HepG2 (cell line): Measurements from ENCODE around the gene MICAL3. TPM values are rescaled to one million over a fixed set of nuclear protein-coding genes. Genes with fewer than 3 reads are reported as not detected.

Experiments
- ATAC-seq: fragments of 200-7000 bp; cut with Tn5 transposase; 3 replicates; pipeline ENCODE4 v1.9.1; 2020; ENCODE audit warnings: mild to moderate bottlenecking, moderate library complexity
- BruUV-seq: library from RNA; stranded (reverse); fragments of 400-500 nt; replicated peaks from 2 replicates; lab custom pipeline; 2021; lab: Mats Ljungman, UMichigan
- CTCF ChIA-PET: fragments of 300-600 bp; formaldehyde crosslinking; extraction: SDS; loops from one replicate; lab custom pipeline; 2021; ENCODE audit warnings: low total read pairs, inconsistent platforms, low intra/inter-chr PET ratio; lab: Yijun Ruan, JAX
- POLR2A ChIA-PET: fragments of 350-600 bp; sonication (Branson Sonifier 250); formaldehyde crosslinking; loops from one replicate; lab custom pipeline; 2020; ENCODE audit warnings: antibody characterized with exemption, inconsistent platforms; lab: Yijun Ruan, JAX
- DNase-seq: peaks from one replicate; pipeline ENCODE4 v3.0.0-alpha.2; 2015; ENCODE audit warnings: low spot score
- FAIRE-seq: peaks from 3 replicates; lab custom pipeline; 2011; peaks lifted over from hg19 to GRCh38; lab: Jason Lieb, UNC
- H2AFZ ChIP-seq: one replicate; pipeline ENCODE4 v1.6.1; 2011; ENCODE audit warnings: low read length, inconsistent platforms
- H3K27ac ChIP-seq: fragments of 300-600 bp; 3 replicates; pipeline ENCODE4 v1.8.0; 2011; ENCODE audit warnings: mixed run types, mild to moderate bottlenecking, mixed read lengths, low read length, inconsistent platforms; ENCODE audit not compliant: insufficient read depth; ENCODE audit errors: extremely low read length
- H3K27me3 ChIP-seq, 2 experiments: fragments of 200-600 bp in 1 of 2; 2 replicates in 1 of 2; 3 replicates in 1 of 2; pipeline versions ENCODE4 v1.6.0 to v1.8.0; 2011; ENCODE audit warnings: low read length in 2 of 2, mild to moderate bottlenecking in 2 of 2, moderate library complexity in 2 of 2, inconsistent platforms in 1 of 2; ENCODE audit not compliant: insufficient read depth in 2 of 2, control insufficient read depth in 1 of 2
- H3K36me3 ChIP-seq, 2 experiments: fragments of 200-600 bp in 1 of 2; replicated peaks in 1 of 2; 2 replicates in 1 of 2; 3 replicates in 1 of 2; pipeline versions ENCODE4 v1.5.1 to v1.8.0; 2011; ENCODE audit warnings: low read length in 2 of 2, inconsistent platforms in 1 of 2; ENCODE audit not compliant: insufficient read depth in 2 of 2, control insufficient read depth in 1 of 2
- H3K4me1 ChIP-seq: 2 replicates; pipeline ENCODE4 v1.5.1; 2012; ENCODE audit warnings: low read length, inconsistent platforms; ENCODE audit not compliant: insufficient read depth
- H3K4me2 ChIP-seq: 2 replicates; pipeline ENCODE4 v1.6.0; 2011; ENCODE audit warnings: low read depth, low read length, inconsistent platforms
- H3K4me3 ChIP-seq, 3 experiments: fragments of 200-600 bp in 1 of 3; sonication (generic), shearing (Covaris generic) in 1 of 3; replicated peaks in 1 of 3; 2 replicates each; pipeline ENCODE4 v1.5.1; 2011 to 2016; ENCODE audit warnings: low read length in 3 of 3, inconsistent platforms in 2 of 3, low read depth in 2 of 3, mild to moderate bottlenecking in 2 of 3, control low read depth in 1 of 3, mixed read lengths in 1 of 3; ENCODE audit not compliant: insufficient read depth in 1 of 3
- H3K79me2 ChIP-seq: one replicate; pipeline ENCODE4 v1.6.1; 2011; ENCODE audit warnings: low read length, inconsistent platforms; ENCODE audit not compliant: insufficient read depth
- H3K9ac ChIP-seq: 2 replicates; pipeline ENCODE4 v1.6.0; 2011; ENCODE audit warnings: mild to moderate bottlenecking, low read depth, low read length, inconsistent platforms; ENCODE audit not compliant: insufficient read depth
- H3K9me3 ChIP-seq: 2 replicates; pipeline ENCODE4 v1.5.1; 2012; ENCODE audit warnings: mild to moderate bottlenecking, low read length
- H4K20me1 ChIP-seq: 2 replicates; pipeline ENCODE4 v1.6.0; 2011; ENCODE audit warnings: inconsistent platforms, mild to moderate bottlenecking, low read length, moderate library complexity; ENCODE audit not compliant: insufficient read depth
- AGO1 ChIP-seq: fragments of 200-400 bp; formaldehyde crosslinking; IDR thresholded peaks from 2 replicates; pipeline ENCODE4 v1.6.1; 2017; ENCODE audit warnings: mild to moderate bottlenecking, low read depth, low read length, moderate library complexity; ENCODE audit not compliant: poor library complexity, severe bottlenecking
- JUN ChIP-seq: sonication (generic); formaldehyde crosslinking; IDR thresholded peaks from 2 replicates; pipeline ENCODE4 v1.4.0; 2020; ENCODE audit warnings: mild to moderate bottlenecking, missing genetic modification reagents
- RXRB ChIP-seq: IDR thresholded peaks from 2 replicates; pipeline ENCODE4 v1.6.1; 2016; ENCODE audit warnings: borderline replicate concordance, missing genetic modification reagents, missing compliant biosample characterization
- SRY ChIP-seq: sonication (generic); formaldehyde crosslinking; IDR thresholded peaks from 2 replicates; pipeline ENCODE4 v1.8.0; 2022; ENCODE audit warnings: mild to moderate bottlenecking, missing genetic modification reagents
- WGBS: methylation state at CpG from one replicate; pipeline ENCODE4 v1.1.6; 2017; ENCODE audit warnings: low lambda C conversion rate; 5-methylcytosine and 5-hydroxymethylcytosine counted together
- in situ Hi-C: cut with HindIII; loops from 2 replicates; pipeline ENCODE4 v1.10.0; 2017; ENCODE audit warnings: low pct_unique_long_range_greater_than_20kb; ENCODE audit not compliant: extremely low pct_ligation_motif_present
- intact Hi-C: fragments of 100-400 bp; cut with micrococcal nuclease; formaldehyde crosslinking; loops from one replicate; pipeline ENCODE4 v1.10.0; 2022; ENCODE audit not compliant: unreplicated experiment
- polyA plus RNA-seq, 8 experiments: library from polyadenylated mRNA; depleted of rRNA in 3 of 8; stranded (reverse) in 7 of 8; unstranded in 1 of 8; fragments of >200 nt; fragmentation: Illumina TruSeq in 4 of 8; extraction: Trizol in 4 of 8; gene quantifications; 2 replicates each; pipeline versions ENCODE4 v1.2.1 to v1.2.3, GENCODE V29; 2011 to 2016; ENCODE audit warnings: low read depth in 4 of 8, missing spikeins in 1 of 8, mixed read lengths in 1 of 8; ENCODE audit not compliant: insufficient read depth in 1 of 8
- total RNA-seq, 5 experiments: library from RNA; depleted of rRNA; stranded (reverse); fragments of >200 nt; fragmentation: Illumina TruSeq; extraction: Trizol; gene quantifications; 2 replicates each; pipeline ENCODE4 v1.2.3, GENCODE V29; 2016; ENCODE audit warnings: low read depth in 1 of 5
- TF ChIP-seq, protein P1 (sequence below), 2 experiments: sonication (generic) in 1 of 2; formaldehyde crosslinking in 1 of 2; IDR thresholded peaks; 2 replicates each; pipeline versions ENCODE4 v1.4.0 to v1.6.1; 2016 to 2020; ENCODE audit warnings: borderline replicate concordance in 1 of 2, low read depth in 1 of 2, mild to moderate bottlenecking in 1 of 2, missing genetic modification reagents in 1 of 2
- TF ChIP-seq, protein P2 (sequence below): IDR thresholded peaks from 2 replicates; pipeline ENCODE4 v1.6.1; 2016

MICAL3 gene
- total and polyA plus RNA-seq, 2 of the 13 experiments (the other 11 are each of a cell fraction or from before 2014, with no cell fraction given): 5.3 to 12.5 TPM

DNA sequence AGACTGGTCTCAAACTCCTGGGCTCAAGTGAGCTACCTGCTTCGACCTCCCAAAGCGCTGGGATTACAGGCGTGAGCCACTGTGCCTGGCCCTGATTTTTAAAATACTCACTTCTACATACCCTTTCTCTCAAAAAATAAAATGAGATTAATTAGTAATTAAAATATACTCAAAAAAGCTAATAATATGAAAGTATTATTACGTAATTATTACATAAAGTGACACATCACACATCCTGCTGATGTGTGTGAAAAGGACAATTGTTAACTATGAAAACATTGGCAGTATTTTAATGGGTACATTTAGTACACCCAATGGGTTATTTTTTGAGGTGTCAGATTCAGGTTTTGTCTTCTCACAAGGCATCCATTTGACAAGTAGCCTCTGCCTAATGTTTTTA, 21.4 kb upstream of the MICAL3 start:
- POLR2A ChIA-PET: interaction anchor here (1.9 to 3.9 kb wide), 4 partner anchors 10 to 22 kb away, joined by 8 to 57 read pairs (median 26); no protein-coding TSS in a partner anchor
- no TSS peak for BruUV-seq
- Histone ChIP-seq H3K9me3 (no peaks in the 10 kb centered on the region), H3K4me3 (no peak overlapping the region), H3K36me3 (no peaks in the 10 kb centered on the region), H3K27me3 (no peaks in the 10 kb centered on the region), H2AFZ (no peak overlapping the region), H4K20me1 (no peaks in the 10 kb centered on the region), H3K27ac (no peak overlapping the region), H3K4me2 (no peak overlapping the region), H3K9ac (no peak overlapping the region), H3K79me2 (no peaks in the 10 kb centered on the region), H3K4me1 (peaks cover 48% of the 10 kb centered on the region)
- CTCF ChIA-PET: no interaction called here
- no peak for ATAC-seq
- FAIRE-seq: no peak
- WGBS: 85% methylated on average over 4 of the region's 4 CpGs
- TF ChIP-seq AGO1: no peak
- no peak for TF ChIP-seq JUN (CRISPR knock-in tag)
- TF ChIP-seq, protein P1, sequence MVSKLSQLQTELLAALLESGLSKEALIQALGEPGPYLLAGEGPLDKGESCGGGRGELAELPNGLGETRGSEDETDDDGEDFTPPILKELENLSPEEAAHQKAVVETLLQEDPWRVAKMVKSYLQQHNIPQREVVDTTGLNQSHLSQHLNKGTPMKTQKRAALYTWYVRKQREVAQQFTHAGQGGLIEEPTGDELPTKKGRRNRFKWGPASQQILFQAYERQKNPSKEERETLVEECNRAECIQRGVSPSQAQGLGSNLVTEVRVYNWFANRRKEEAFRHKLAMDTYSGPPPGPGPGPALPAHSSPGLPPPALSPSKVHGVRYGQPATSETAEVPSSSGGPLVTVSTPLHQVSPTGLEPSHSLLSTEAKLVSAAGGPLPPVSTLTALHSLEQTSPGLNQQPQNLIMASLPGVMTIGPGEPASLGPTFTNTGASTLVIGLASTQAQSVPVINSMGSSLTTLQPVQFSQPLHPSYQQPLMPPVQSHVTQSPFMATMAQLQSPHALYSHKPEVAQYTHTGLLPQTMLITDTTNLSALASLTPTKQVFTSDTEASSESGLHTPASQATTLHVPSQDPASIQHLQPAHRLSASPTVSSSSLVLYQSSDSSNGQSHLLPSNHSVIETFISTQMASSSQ (IDR thresholded peaks at IDR 0.05; ENCODE audit: low read depth): no peak
- TF ChIP-seq, protein P1 (CRISPR knock-in tag; IDR thresholded peaks at IDR 0.05; ENCODE audit: borderline replicate concordance): no peak
- TF ChIP-seq RXRB: no peak
- no peak for TF ChIP-seq SRY (CRISPR knock-in tag)
- TF ChIP-seq, protein P2, sequence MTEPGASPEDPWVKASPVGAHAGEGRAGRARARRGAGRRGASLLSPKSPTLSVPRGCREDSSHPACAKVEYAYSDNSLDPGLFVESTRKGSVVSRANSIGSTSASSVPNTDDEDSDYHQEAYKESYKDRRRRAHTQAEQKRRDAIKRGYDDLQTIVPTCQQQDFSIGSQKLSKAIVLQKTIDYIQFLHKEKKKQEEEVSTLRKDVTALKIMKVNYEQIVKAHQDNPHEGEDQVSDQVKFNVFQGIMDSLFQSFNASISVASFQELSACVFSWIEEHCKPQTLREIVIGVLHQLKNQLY (CRISPR knock-in tag): no peak
- in situ Hi-C loops (no loop called here), intact Hi-C loops (no loop called here)
- no peak for DNase-seq
